Fibroblast of villous mesenchyme (primary cell): ENCODE results near the gene ADCY9. TPM values are rescaled to one million over a fixed set of nuclear protein-coding genes. Genes with fewer than 3 reads are reported as not detected.

ENCODE experiments used
- DNase-seq: peaks from one replicate; pipeline ENCODE4 v3.0.0-alpha.2; 2010; ENCODE audit warnings: low read depth
- H3K4me3 ChIP-seq: 2 replicates; pipeline ENCODE4 v1.5.1; 2011; ENCODE audit warnings: low read depth, mild to moderate bottlenecking, low read length
- CTCF ChIP-seq: IDR thresholded peaks from 2 replicates; pipeline ENCODE4 v1.5.1; 2012; ENCODE audit warnings: low read depth, mild to moderate bottlenecking, low read length; ENCODE audit not compliant: insufficient read depth
- total RNA-seq: library from RNA; depleted of rRNA; stranded (reverse); fragments of >200 nt; gene quantifications from 2 replicates; pipeline ENCODE4 v1.2.3, GENCODE V29; 2012

The ADCY9 gene
- total RNA-seq, 1 donor, result 38.0 TPM

- TF ChIP-seq CTCF, result no peak
- no peak overlapping the region for H3K4me3 ChIP-seq
- no peak for DNase-seq
Measured at GRCh38 chr16:4021070-4021779, 95.0 kb downstream of the ADCY9 start.

- no peak for TF ChIP-seq CTCF
- peak; percentile 73 for DNase-seq
- H3K4me3 ChIP-seq, result peak overlapping the region; percentile 61
Measured at GRCh38 chr16:4019371-4019791, 96.9 kb downstream of the ADCY9 start.

- no peak overlapping the region for H3K4me3 ChIP-seq
- peak; percentile 91 for DNase-seq
- TF ChIP-seq CTCF, result no peak
Measured at GRCh38 chr16:4018391-4018790, 97.9 kb downstream of the ADCY9 start.

- no peak overlapping the region for H3K4me3 ChIP-seq
- TF ChIP-seq CTCF, result no peak
- DNase-seq, result no peak
Measured at GRCh38 chr16:4017807-4018206, 98.4 kb downstream of the ADCY9 start.

- H3K4me3 ChIP-seq, result no peak overlapping the region
- DNase-seq, result peak; percentile 81
- no peak for TF ChIP-seq CTCF
Measured at GRCh38 chr16:4016658-4017057, 99.6 kb downstream of the ADCY9 start.

- DNase-seq, result no peak
- no peak for TF ChIP-seq CTCF
Measured at GRCh38 chr16:4016005-4016352, 100.3 kb downstream of the ADCY9 start.

More at GRCh38 chr16:4016005-4016352, 100.3 kb downstream of the ADCY9 start:
- H3K4me3 ChIP-seq, result no peak overlapping the region
